WERI-Rb-1 (cell line): ENCODE results near the gene RTRAF.

Experiments used
- DNase-seq: peaks from one replicate; pipeline ENCODE4 v3.0.0-alpha.2; 2020
- H3K27ac ChIP-seq: fragments of 250-450 bp; sonication (Bioruptor Pico); 2 replicates; pipeline ENCODE4 v1.5.1; 2020; ENCODE audit warnings: mild to moderate bottlenecking, moderate library complexity
- H3K27me3 ChIP-seq: fragments of 250-450 bp; sonication (Bioruptor Pico); 2 replicates; pipeline ENCODE4 v1.5.1; 2021; ENCODE audit warnings: mild to moderate bottlenecking, low read depth, moderate library complexity; ENCODE audit not compliant: insufficient read depth, severe bottlenecking
- H3K36me3 ChIP-seq: fragments of 250-450 bp; sonication (Bioruptor Pico); 2 replicates; pipeline ENCODE4 v1.5.1; 2020; ENCODE audit warnings: mild to moderate bottlenecking, moderate library complexity
- H3K4me3 ChIP-seq: 2 replicates; pipeline ENCODE4 v1.5.1; 2011; ENCODE audit warnings: low read depth, mild to moderate bottlenecking, control low read depth, low read length
- H3K9me3 ChIP-seq: fragments of 250-450 bp; sonication (Bioruptor Pico); 2 replicates; pipeline ENCODE4 v1.5.1; 2021; ENCODE audit warnings: mild to moderate bottlenecking, moderate library complexity; ENCODE audit not compliant: severe bottlenecking
- TF ChIP-seq, protein P1 (sequence below): IDR thresholded peaks from 2 replicates; pipeline ENCODE4 v1.5.1; 2011; ENCODE audit warnings: low read depth, mild to moderate bottlenecking, control low read depth, inconsistent platforms, low read length

Gene RTRAF

DNA sequence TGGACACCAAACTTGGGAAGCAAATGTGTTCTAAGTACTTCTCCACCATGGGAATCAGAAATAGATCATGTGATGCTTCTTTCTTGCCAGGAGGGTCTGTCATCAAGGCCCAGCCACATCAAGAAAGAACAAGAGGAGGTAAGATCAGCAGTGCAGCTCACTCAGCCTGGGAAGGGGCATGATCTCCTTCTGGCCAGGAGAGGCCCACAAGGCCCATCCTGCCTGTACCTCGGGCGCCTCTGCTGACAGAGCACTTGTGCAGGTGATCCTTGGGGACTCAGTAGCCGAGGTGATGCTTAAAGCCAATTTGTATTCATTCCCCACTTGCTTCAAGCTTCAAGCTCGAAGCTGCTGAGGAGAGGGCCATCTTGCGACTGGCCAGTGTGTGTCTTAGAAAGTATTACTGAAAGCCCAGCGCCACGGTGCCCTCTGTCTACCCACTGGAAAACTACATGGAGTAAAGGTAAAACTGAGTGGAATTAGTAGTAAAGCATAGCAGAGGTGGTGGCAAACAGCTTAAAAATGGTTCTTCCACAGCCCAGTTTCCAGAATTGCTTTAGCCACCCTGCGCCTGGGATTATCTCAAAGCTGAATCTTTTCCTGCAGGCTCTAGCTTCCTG, 26.2 kb downstream of the RTRAF start:
- peak; percentile 57 for DNase-seq

GRCh38 chr14:52018252-52018651, 28.9 kb downstream of the RTRAF start:
- H3K4me3 ChIP-seq, result no peak overlapping the region
- no peaks in the 10 kb centered on the region for H3K36me3 ChIP-seq
- H3K27ac ChIP-seq, result no peak overlapping the region
- H3K27me3 ChIP-seq, result no peaks in the 10 kb centered on the region
- no peak for DNase-seq
- H3K9me3 ChIP-seq, result no peaks in the 10 kb centered on the region
- TF ChIP-seq, protein P1, sequence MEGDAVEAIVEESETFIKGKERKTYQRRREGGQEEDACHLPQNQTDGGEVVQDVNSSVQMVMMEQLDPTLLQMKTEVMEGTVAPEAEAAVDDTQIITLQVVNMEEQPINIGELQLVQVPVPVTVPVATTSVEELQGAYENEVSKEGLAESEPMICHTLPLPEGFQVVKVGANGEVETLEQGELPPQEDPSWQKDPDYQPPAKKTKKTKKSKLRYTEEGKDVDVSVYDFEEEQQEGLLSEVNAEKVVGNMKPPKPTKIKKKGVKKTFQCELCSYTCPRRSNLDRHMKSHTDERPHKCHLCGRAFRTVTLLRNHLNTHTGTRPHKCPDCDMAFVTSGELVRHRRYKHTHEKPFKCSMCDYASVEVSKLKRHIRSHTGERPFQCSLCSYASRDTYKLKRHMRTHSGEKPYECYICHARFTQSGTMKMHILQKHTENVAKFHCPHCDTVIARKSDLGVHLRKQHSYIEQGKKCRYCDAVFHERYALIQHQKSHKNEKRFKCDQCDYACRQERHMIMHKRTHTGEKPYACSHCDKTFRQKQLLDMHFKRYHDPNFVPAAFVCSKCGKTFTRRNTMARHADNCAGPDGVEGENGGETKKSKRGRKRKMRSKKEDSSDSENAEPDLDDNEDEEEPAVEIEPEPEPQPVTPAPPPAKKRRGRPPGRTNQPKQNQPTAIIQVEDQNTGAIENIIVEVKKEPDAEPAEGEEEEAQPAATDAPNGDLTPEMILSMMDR, result no peak

More for the DNA sequence above, 26.2 kb downstream of the RTRAF start:
- Histone ChIP-seq H3K9me3 (no peaks in the 10 kb centered on the region), H3K36me3 (peaks cover 13% of the 10 kb centered on the region), H3K27ac (no peak overlapping the region), H3K4me3 (no peak overlapping the region), H3K27me3 (no peaks in the 10 kb centered on the region)
- TF ChIP-seq, protein P1, result peak; percentile 53

GRCh38 chr14:52018970-52019369, 29.6 kb downstream of the RTRAF start:
- no peaks in the 10 kb centered on the region for H3K9me3 ChIP-seq
- H3K27me3 ChIP-seq, result no peaks in the 10 kb centered on the region
- TF ChIP-seq, protein P1, result no peak
- no peak for DNase-seq
- H3K36me3 ChIP-seq, result no peaks in the 10 kb centered on the region
- H3K27ac ChIP-seq, result no peak overlapping the region
- H3K4me3 ChIP-seq, result no peak overlapping the region

DNA sequence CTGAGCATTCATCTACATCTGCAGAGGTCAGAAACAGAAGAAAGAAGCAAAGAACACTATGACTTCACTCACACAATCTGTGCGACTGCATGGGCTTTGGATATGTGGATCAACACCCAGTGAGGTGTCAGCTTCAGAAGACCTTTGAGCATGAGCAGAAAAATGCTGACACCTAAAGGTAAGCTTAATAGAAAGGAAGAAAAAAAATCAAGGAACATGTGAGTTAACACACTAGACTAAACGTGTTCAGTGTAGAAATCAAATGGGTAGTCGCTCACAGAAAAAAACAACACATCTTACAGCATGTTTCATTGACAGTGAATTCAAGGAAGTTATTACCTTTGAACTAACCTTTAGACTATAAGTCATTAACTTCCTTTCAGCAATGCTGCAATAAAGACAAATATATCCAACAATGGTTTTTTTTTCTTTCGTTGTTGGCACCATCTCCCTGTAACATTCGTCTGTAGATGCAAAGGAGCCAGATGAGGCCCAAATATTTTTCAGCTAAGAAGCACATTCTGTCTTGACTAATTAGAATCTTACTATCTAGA, 30.9 kb downstream of the RTRAF start:
- no peak overlapping the region for H3K4me3 ChIP-seq
- H3K27me3 ChIP-seq, result no peaks in the 10 kb centered on the region
- H3K36me3 ChIP-seq, result no peaks in the 10 kb centered on the region
- TF ChIP-seq, protein P1, result no peak
- no peak for DNase-seq
- H3K27ac ChIP-seq, result peak overlapping the region; percentile 34; the same call in 1 of the 2 replicates
- no peaks in the 10 kb centered on the region for H3K9me3 ChIP-seq

DNA sequence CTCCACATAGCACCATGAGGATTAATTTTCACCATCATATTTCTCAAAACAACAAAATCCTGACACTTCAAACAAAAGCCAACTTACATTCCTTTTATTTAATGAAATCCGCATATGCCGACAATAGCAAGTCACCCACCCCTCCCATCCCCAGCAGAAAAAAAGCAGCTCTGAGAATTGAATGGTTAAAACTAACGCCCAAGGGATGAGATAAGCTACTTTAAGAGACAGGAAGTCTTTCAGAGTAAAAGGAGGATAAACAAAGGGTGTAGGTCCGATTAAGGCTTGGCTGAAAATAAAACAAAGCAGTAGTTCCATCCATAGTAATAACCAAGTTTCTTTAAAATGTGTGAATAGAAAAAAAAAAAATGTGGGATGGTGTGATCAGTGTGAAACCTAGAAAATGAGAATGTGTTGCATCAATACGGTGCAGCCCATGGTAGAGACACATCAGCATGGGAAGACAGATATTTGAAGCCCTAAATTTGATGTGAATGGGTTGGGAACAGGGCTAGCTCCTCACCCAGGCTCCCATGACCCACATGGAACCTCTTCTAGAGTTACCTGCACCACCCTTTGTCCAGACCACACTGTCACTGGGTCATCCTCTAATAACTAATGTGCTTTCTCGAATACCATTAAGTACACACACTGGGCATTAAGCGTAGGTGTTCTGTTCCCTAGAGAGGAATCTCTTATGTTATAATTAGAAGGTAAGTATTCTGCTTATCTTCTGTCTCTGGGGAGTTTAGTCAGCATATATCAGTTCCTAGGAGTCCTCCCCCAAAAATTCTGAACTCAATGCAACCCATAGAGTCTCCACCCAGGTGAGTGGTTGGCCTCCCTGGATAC, 31.7 kb downstream of the RTRAF start:
- no peak overlapping the region for H3K4me3 ChIP-seq
- H3K9me3 ChIP-seq, result no peaks in the 10 kb centered on the region
- H3K27me3 ChIP-seq, result no peaks in the 10 kb centered on the region
- DNase-seq, result no peak
- H3K36me3 ChIP-seq, result no peaks in the 10 kb centered on the region
- TF ChIP-seq, protein P1, result no peak
- peak overlapping the region; percentile 34; the same call in 1 of the 2 replicates for H3K27ac ChIP-seq
